Kidney (tissue), 14 donors: ENCODE measurements around the gene FHL1. TPM values are rescaled to one million over a fixed set of nuclear protein-coding genes. Genes with fewer than 3 reads are reported as not detected.

Source experiments
- DNase-seq, 5 donors: peaks; one replicate each; pipeline ENCODE4 v3.0.0-alpha.2; 2013 to 2020
- FAIRE-seq: peaks from 2 replicates; lab custom pipeline; 2012; peaks lifted over from hg19 to GRCh38; lab: Jason Lieb, UNC
- H3K27ac ChIP-seq, 2 donors: one replicate each; pipeline ENCODE4 v1.7.0; 2013; ENCODE audit warnings: low read depth in 2 of 2, low read length in 2 of 2, inconsistent platforms in 1 of 2
- H3K27me3 ChIP-seq: one replicate; pipeline ENCODE4 v1.7.1; 2013; ENCODE audit warnings: low read length, inconsistent platforms; ENCODE audit not compliant: control insufficient read depth, insufficient read depth
- H3K36me3 ChIP-seq, 3 donors: one replicate each; pipeline versions ENCODE4 v1.7.0 to v1.7.1; 2013; ENCODE audit warnings: low read length in 3 of 3, control low read depth in 1 of 3, inconsistent platforms in 1 of 3; ENCODE audit not compliant: insufficient read depth in 3 of 3, control insufficient read depth in 2 of 3
- H3K4me1 ChIP-seq, 3 donors: one replicate each; pipeline versions ENCODE4 v1.7.0 to v1.7.1; 2013; ENCODE audit warnings: low read length in 3 of 3, inconsistent platforms in 1 of 3, low read depth in 1 of 3; ENCODE audit not compliant: control insufficient read depth in 2 of 3, insufficient read depth in 2 of 3
- H3K4me3 ChIP-seq, 3 donors: one replicate each; pipeline versions ENCODE4 v1.7.0 to v1.8.1; 2013; ENCODE audit warnings: low read length in 3 of 3, control low read depth in 1 of 3, inconsistent platforms in 1 of 3
- H3K9ac ChIP-seq, 3 donors: one replicate each; pipeline versions ENCODE4 v1.7.0 to v1.7.1; 2013; ENCODE audit warnings: low read length in 3 of 3, control low read depth in 1 of 3, inconsistent platforms in 1 of 3
- H3K9me3 ChIP-seq, 3 donors: one replicate each; pipeline versions ENCODE4 v1.7.0 to v1.7.1; 2013; ENCODE audit warnings: low read length in 3 of 3, control low read depth in 1 of 3, inconsistent platforms in 1 of 3; ENCODE audit not compliant: control insufficient read depth in 2 of 3, insufficient read depth in 1 of 3
- CTCF ChIP-seq: IDR thresholded peaks from 3 replicates; pipeline ENCODE4 v1.5.1; 2012; ENCODE audit warnings: mild to moderate bottlenecking, moderate library complexity, borderline replicate concordance; ENCODE audit not compliant: insufficient read depth; ENCODE audit errors: extremely low read depth
- intact Hi-C: fragments of 100-400 bp; cut with DNase I; formaldehyde crosslinking; loops from one replicate; pipeline ENCODE4 v1.11.1; 2022
- polyA plus RNA-seq: library from polyadenylated mRNA; stranded (reverse); fragments of 350-450 nt; fragmentation: Illumina TruSeq; extraction: RNeasy Lipid Tissue Mini Kit (QIAGEN cat#74804); gene quantifications from one replicate; pipeline ENCODE4 v1.2.3, GENCODE V29; 2014; ENCODE audit warnings: low read depth, low replicate concordance; ENCODE audit not compliant: insufficient read depth
- total RNA-seq: library from RNA; stranded (reverse); fragmentation: NEBNext Ultra II Directional; extraction: Animal tissue kit (Norgen Biotek cat#: 25700); gene quantifications from one replicate; pipeline ENCODE4 v1.2.1, GENCODE V29; 2021
- donor health status: control.
- donor health status: control.
- donor health status: control.
- donor health status: control.
- donor health status: control.
- donor health status: DM: yes; HTN: yes; CAD: no.
- donor health status: Normal renal cell carcinoma (clear cell type).

The FHL1 gene
- total and polyA plus RNA-seq, 2 donors from 2014 or later: 44.0 to 168 TPM

DNA sequence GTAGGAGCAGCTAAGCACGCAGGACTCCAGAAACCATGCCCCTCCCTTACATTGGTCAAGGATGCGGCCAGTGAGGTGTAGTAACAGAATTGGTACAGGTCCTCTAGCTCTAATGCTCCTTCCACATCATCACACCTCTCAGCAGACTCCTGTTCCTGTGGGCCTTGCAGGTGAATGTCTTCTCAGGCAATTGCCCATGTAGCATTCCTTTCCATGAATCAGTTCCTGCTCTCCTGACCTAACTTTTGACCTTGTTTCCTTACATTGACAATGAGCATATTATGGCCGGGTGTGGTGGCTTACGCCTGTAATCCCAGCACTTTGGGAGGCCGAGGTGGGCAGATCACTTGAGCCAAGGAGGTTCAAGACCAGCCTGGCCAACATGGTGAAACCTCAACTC lies 72.6 kb downstream of the FHL1 start:
- TF ChIP-seq CTCF: no peak
- Histone ChIP-seq H3K4me1 (no peaks in the 10 kb centered on the region), H3K4me3 (no peak overlapping the region), H3K27ac (no peak overlapping the region), H3K36me3 (peaks cover 0 to 8% (median 4%) of the 10 kb centered on the region in 3 donors), H3K27me3 (no peaks in the 10 kb centered on the region), H3K9me3 (no peaks in the 10 kb centered on the region), H3K9ac (no peak overlapping the region)
- FAIRE-seq: no peak
- intact Hi-C loops: no loop called here
- DNase-seq: no peak

- TF ChIP-seq CTCF: no peak
Observed at GRCh38 chrX:136220540-136220939, 73.2 kb downstream of the FHL1 start.

DNA sequence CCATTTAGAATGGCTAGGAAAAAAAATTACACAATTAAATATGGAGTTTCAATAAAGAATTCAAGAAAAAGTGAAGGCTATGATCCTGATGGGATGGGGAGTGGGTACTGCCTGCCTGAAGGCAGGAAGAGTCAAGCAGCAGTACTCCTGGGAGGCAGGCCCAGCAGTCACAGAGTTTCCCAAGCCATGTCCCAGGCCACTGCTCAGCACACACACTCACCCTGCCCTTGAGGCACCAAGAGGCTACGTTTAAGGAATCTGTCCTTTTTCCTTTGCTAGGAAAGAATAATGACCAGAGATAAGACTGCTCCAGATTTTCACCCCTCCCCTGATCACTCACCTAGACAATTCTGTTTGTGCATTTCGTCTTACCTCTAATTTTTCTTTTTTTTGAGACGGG lies 73.6 kb downstream of the FHL1 start:
- Histone ChIP-seq H3K27me3 (no peaks in the 10 kb centered on the region), H3K4me3 (no peak overlapping the region), H3K27ac (no peak overlapping the region), H3K9me3 (no peaks in the 10 kb centered on the region), H3K9ac (no peak overlapping the region), H3K36me3 (peaks cover 0 to 8% (median 4%) of the 10 kb centered on the region in 3 donors), H3K4me1 (no peaks in the 10 kb centered on the region)
- no peak for TF ChIP-seq CTCF
- DNase-seq (peak in 1 of 5 donors; percentile 25), FAIRE-seq (no peak)
- intact Hi-C loops: no loop called here

More at GRCh38 chrX:136220540-136220939, 73.2 kb downstream of the FHL1 start:
- Histone ChIP-seq H3K4me1 (no peaks in the 10 kb centered on the region), H3K36me3 (peaks cover 0 to 8% (median 4%) of the 10 kb centered on the region in 3 donors), H3K27me3 (no peaks in the 10 kb centered on the region), H3K9me3 (no peaks in the 10 kb centered on the region), H3K9ac (no peak overlapping the region), H3K27ac (no peak overlapping the region), H3K4me3 (no peak overlapping the region)
- intact Hi-C loops: no loop called here
- DNase-seq: no peak
- no peak for FAIRE-seq
